ENCODE data around the gene KSR2.
"Not testable (repeated sequence)": the region's sequence is repeated elsewhere in the genome, so short reads cannot be mapped to it uniquely, and the experiment has no call there.

KSR2 gene

DNA sequence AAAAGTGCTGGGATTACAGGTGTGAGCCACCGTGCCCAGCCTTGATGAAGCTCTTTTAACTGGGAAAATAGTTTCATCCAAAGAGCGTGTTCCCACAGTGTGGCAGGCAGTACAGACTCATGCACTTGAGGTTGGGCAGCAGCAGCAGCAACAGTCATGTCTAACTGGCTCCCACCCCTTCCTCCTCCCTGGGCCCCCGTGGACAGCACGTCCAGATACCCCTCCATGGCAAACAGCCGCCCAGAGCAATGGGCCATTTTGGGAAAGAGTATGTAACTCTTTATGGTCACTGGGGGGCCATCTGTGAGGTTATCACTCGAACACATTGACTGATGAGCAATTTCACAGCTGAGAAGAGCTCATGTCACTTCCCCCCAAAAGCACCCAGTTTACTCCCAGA lies 328.3 kb downstream of the KSR2 start:
- Histone ChIP-seq H3K4me1 (ENCODE audit: control insufficient read depth in 2 of 2, insufficient read depth in 2 of 2, low read length in 2 of 2) (no peaks in the 10 kb centered on the region), H3K9me3 (ENCODE audit: control insufficient read depth in 2 of 2, low read length in 2 of 2) (no peaks in the 10 kb centered on the region), H3K27me3 (ENCODE audit: control insufficient read depth in 2 of 2, insufficient read depth in 2 of 2, low read length in 2 of 2) (no peaks in the 10 kb centered on the region), H3K36me3 (ENCODE audit: control insufficient read depth in 2 of 2, insufficient read depth in 2 of 2, low read length in 2 of 2) (no peaks in the 10 kb centered on the region), H3K9ac (ENCODE audit: low read depth in 1 of 2, low read length in 2 of 2) (no peak overlapping the region), H3K4me3 (ENCODE audit: low read length in 2 of 2) (no peak overlapping the region), H3K27ac (ENCODE audit: low read depth in 2 of 2, low read length in 2 of 2) (no peak overlapping the region)

DNA sequence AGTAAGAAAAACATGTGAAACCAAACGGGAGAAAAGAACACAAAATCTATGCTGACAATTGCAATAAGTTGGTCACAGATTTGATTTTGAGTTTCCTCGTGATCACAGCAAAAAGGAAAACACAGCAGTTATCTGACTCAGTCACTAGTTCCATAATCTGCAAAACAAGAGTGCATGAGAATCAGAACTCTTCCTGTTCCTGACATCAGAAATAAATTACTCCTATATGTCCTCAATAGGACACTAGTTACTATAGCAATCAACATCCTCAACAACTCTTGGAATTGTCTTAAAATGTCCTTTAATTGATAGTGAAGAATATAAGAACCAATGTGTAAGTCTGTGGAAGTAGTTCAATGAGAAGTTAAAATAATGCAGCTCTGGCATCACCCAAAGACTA lies 339.3 kb downstream of the KSR2 start:
- Histone ChIP-seq H3K4me3 (ENCODE audit: low read length in 2 of 2) (no peak overlapping the region), H3K9ac (ENCODE audit: low read depth in 1 of 2, low read length in 2 of 2) (no peak overlapping the region), H3K27ac (ENCODE audit: low read depth in 2 of 2, low read length in 2 of 2) (no peak overlapping the region), H3K27me3 (ENCODE audit: control insufficient read depth in 2 of 2, insufficient read depth in 2 of 2, low read length in 2 of 2) (no peaks in the 10 kb centered on the region), H3K9me3 (ENCODE audit: control insufficient read depth in 2 of 2, low read length in 2 of 2) (no peaks in the 10 kb centered on the region), H3K36me3 (ENCODE audit: control insufficient read depth in 2 of 2, insufficient read depth in 2 of 2, low read length in 2 of 2) (no peaks in the 10 kb centered on the region), H3K4me1 (ENCODE audit: control insufficient read depth in 2 of 2, insufficient read depth in 2 of 2, low read length in 2 of 2) (no peaks in the 10 kb centered on the region)

DNA sequence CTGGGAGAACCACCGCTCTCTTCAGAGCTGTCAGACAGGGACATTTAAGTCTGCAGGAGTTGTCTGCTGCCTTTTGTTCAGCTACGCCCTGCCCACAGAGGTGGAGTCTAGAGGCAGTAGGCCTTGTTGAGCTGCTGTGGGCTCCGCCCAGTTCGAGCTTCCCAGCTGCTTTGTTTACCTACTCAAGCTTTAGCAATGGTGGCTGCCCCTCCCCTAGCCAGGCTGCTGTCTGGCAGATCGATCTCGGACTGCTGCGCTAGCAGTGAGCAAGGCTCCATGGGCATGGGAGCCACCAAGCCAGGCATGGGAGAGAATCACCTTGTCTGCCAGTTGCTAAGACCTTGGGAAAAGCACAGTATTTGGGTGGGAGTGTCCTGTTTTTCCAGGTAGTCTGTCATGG lies 340.1 kb downstream of the KSR2 start:
- not testable (repeated sequence) for H3K4me1 ChIP-seq (ENCODE audit: control insufficient read depth in 2 of 2, insufficient read depth in 2 of 2, low read length in 2 of 2); H3K27ac ChIP-seq (ENCODE audit: low read depth in 2 of 2, low read length in 2 of 2); H3K4me3 ChIP-seq (ENCODE audit: low read length in 2 of 2); H3K9ac ChIP-seq (ENCODE audit: low read depth in 1 of 2, low read length in 2 of 2); H3K27me3 ChIP-seq (ENCODE audit: control insufficient read depth in 2 of 2, insufficient read depth in 2 of 2, low read length in 2 of 2); H3K36me3 ChIP-seq (ENCODE audit: control insufficient read depth in 2 of 2, insufficient read depth in 2 of 2, low read length in 2 of 2); H3K9me3 ChIP-seq (ENCODE audit: control insufficient read depth in 2 of 2, low read length in 2 of 2)

DNA sequence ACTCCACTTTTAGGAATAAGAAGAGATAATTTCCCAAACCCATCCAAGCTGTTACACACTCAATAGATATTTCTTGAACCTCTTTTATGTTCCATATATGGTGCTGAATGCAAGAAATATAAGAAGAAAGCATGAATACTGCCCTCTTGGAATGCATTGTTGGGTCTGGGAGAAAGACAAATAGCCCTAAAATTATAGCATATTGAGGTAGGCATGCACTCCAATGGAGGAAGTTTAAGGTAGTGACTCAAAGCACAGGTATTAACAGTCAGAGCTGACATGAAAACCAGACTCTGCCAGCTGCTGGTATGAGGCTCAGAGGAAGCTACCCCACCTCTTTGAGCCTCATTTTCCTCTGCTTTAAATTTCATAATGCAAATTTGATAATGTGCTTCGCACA lies 346.0 kb downstream of the KSR2 start:
- H3K4me3 ChIP-seq (ENCODE audit: low read length in 2 of 2) = no peak overlapping the region

DNA sequence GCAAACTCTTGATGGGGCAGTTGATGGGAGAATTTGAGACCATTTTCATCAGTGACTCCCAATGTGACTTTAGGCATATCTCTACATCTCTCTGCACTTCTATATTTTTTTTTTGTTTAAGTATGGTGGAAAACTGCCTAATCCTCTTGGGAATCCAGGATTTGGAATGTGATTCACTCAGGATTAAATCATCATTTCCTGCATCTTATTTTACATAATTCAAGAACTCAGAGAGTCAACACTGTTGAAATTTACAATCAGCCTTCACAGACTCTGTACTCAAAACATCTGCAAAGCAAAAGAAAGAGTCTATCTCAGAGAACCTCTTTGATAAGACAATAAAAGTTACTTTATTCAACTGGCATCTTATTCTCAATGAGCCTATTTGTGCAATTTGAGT lies 346.7 kb downstream of the KSR2 start:
- H3K4me3 ChIP-seq (ENCODE audit: low read length in 2 of 2) = no peak overlapping the region
- no peaks in the 10 kb centered on the region for H3K36me3 ChIP-seq (ENCODE audit: control insufficient read depth in 2 of 2, insufficient read depth in 2 of 2, low read length in 2 of 2)
- no peaks in the 10 kb centered on the region for H3K27me3 ChIP-seq (ENCODE audit: control insufficient read depth in 2 of 2, insufficient read depth in 2 of 2, low read length in 2 of 2)
- no peaks in the 10 kb centered on the region for H3K4me1 ChIP-seq (ENCODE audit: control insufficient read depth in 2 of 2, insufficient read depth in 2 of 2, low read length in 2 of 2)
- no peaks in the 10 kb centered on the region for H3K9me3 ChIP-seq (ENCODE audit: control insufficient read depth in 2 of 2, low read length in 2 of 2)
- H3K27ac ChIP-seq (ENCODE audit: low read depth in 2 of 2, low read length in 2 of 2) = no peak overlapping the region
- H3K9ac ChIP-seq (ENCODE audit: low read depth in 1 of 2, low read length in 2 of 2) = no peak overlapping the region

More for the DNA sequence above, 346.0 kb downstream of the KSR2 start:
- H3K27me3 ChIP-seq (ENCODE audit: control insufficient read depth in 2 of 2, insufficient read depth in 2 of 2, low read length in 2 of 2) = no peaks in the 10 kb centered on the region
- H3K27ac ChIP-seq (ENCODE audit: low read depth in 2 of 2, low read length in 2 of 2) = no peak overlapping the region
- no peaks in the 10 kb centered on the region for H3K9me3 ChIP-seq (ENCODE audit: control insufficient read depth in 2 of 2, low read length in 2 of 2)
- no peaks in the 10 kb centered on the region for H3K36me3 ChIP-seq (ENCODE audit: control insufficient read depth in 2 of 2, insufficient read depth in 2 of 2, low read length in 2 of 2)
- H3K9ac ChIP-seq (ENCODE audit: low read depth in 1 of 2, low read length in 2 of 2) = no peak overlapping the region
- no peaks in the 10 kb centered on the region for H3K4me1 ChIP-seq (ENCODE audit: control insufficient read depth in 2 of 2, insufficient read depth in 2 of 2, low read length in 2 of 2)

DNA sequence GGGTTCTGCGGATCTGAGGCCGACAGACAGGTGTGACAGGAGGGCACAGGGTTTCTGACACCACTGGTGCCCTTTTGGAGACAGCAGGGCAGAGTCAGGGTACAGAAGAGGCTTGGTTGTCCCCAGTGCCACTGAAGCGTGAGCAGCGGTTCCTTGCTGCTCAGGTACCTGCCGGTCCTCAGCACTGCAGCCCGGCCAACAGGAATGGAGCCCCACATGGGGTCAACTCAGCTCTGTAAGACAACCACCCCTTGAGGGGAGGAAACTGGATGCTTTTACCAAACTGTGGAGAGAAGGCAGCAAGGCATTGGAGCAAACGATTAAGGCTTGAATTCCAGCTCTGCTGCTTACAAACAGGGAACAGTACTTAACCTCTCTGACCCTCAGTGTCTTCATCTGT lies 361.0 kb downstream of the KSR2 start:
- H3K4me3 ChIP-seq (ENCODE audit: low read length in 2 of 2) = no peak overlapping the region
- no peaks in the 10 kb centered on the region for H3K36me3 ChIP-seq (ENCODE audit: control insufficient read depth in 2 of 2, insufficient read depth in 2 of 2, low read length in 2 of 2)
- H3K9me3 ChIP-seq (ENCODE audit: control insufficient read depth in 2 of 2, low read length in 2 of 2) = no peaks in the 10 kb centered on the region
- peaks cover 0 to 4% of the 10 kb centered on the region in 2 donors for H3K27me3 ChIP-seq (ENCODE audit: control insufficient read depth in 2 of 2, insufficient read depth in 2 of 2, low read length in 2 of 2)
- H3K9ac ChIP-seq (ENCODE audit: low read depth in 1 of 2, low read length in 2 of 2) = no peak overlapping the region
- H3K27ac ChIP-seq (ENCODE audit: low read depth in 2 of 2, low read length in 2 of 2) = no peak overlapping the region
- H3K4me1 ChIP-seq (ENCODE audit: control insufficient read depth in 2 of 2, insufficient read depth in 2 of 2, low read length in 2 of 2) = no peaks in the 10 kb centered on the region

DNA sequence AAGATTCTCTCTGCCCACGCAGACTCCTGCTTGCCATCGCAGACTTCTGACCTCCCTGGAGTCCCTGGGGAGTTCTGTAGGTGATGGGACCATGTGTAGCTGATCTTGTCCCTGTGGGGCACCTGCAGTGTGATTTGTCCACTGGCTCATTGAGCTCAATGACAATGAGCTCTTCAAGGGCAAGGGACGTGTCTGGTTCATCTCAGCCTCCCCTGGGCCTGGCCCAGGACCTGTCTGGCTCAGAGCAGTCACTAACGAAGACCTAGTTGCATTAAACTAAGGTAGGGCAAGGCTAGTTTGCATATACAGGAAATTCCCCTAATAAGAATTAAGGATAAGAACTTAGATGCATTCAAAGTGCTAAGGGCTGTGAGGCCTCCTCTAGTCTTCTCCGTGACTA lies 361.8 kb downstream of the KSR2 start:
- Histone ChIP-seq H3K4me1 (ENCODE audit: control insufficient read depth in 2 of 2, insufficient read depth in 2 of 2, low read length in 2 of 2) (no peaks in the 10 kb centered on the region), H3K4me3 (ENCODE audit: low read length in 2 of 2) (no peak overlapping the region), H3K27ac (ENCODE audit: low read depth in 2 of 2, low read length in 2 of 2) (no peak overlapping the region), H3K27me3 (ENCODE audit: control insufficient read depth in 2 of 2, insufficient read depth in 2 of 2, low read length in 2 of 2) (peaks cover 0 to 4% of the 10 kb centered on the region in 2 donors), H3K9me3 (ENCODE audit: control insufficient read depth in 2 of 2, low read length in 2 of 2) (no peaks in the 10 kb centered on the region), H3K36me3 (ENCODE audit: control insufficient read depth in 2 of 2, insufficient read depth in 2 of 2, low read length in 2 of 2) (no peaks in the 10 kb centered on the region), H3K9ac (ENCODE audit: low read depth in 1 of 2, low read length in 2 of 2) (no peak overlapping the region)

DNA sequence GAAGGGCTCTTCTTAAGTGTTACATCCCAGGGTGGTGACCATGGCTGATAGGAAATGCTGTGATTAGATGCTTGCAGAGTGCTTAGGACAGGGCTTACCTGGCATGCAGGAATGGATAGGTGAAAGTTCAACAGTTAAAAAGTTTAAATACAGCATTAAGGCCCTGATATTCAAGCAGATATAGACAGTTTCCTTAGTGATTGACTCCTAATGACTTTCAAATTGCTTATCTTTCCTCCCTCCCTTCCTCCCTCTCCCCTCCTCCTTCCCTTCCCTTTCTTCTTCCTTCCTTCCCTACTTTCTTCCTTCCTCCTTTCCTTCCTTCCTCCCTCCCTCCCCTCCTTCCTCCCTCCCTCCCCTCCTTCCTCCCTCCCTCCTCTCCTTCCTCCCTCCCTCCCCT lies 362.8 kb downstream of the KSR2 start:
- H3K36me3 ChIP-seq (ENCODE audit: control insufficient read depth in 2 of 2, insufficient read depth in 2 of 2, low read length in 2 of 2) = no peaks in the 10 kb centered on the region
- no peak overlapping the region for H3K27ac ChIP-seq (ENCODE audit: low read depth in 2 of 2, low read length in 2 of 2)
- H3K9ac ChIP-seq (ENCODE audit: low read depth in 1 of 2, low read length in 2 of 2) = no peak overlapping the region
- H3K27me3 ChIP-seq (ENCODE audit: control insufficient read depth in 2 of 2, insufficient read depth in 2 of 2, low read length in 2 of 2) = peaks cover 0 to 4% of the 10 kb centered on the region in 2 donors
- no peak overlapping the region for H3K4me3 ChIP-seq (ENCODE audit: low read length in 2 of 2)
- no peaks in the 10 kb centered on the region for H3K4me1 ChIP-seq (ENCODE audit: control insufficient read depth in 2 of 2, insufficient read depth in 2 of 2, low read length in 2 of 2)
- no peaks in the 10 kb centered on the region for H3K9me3 ChIP-seq (ENCODE audit: control insufficient read depth in 2 of 2, low read length in 2 of 2)

DNA sequence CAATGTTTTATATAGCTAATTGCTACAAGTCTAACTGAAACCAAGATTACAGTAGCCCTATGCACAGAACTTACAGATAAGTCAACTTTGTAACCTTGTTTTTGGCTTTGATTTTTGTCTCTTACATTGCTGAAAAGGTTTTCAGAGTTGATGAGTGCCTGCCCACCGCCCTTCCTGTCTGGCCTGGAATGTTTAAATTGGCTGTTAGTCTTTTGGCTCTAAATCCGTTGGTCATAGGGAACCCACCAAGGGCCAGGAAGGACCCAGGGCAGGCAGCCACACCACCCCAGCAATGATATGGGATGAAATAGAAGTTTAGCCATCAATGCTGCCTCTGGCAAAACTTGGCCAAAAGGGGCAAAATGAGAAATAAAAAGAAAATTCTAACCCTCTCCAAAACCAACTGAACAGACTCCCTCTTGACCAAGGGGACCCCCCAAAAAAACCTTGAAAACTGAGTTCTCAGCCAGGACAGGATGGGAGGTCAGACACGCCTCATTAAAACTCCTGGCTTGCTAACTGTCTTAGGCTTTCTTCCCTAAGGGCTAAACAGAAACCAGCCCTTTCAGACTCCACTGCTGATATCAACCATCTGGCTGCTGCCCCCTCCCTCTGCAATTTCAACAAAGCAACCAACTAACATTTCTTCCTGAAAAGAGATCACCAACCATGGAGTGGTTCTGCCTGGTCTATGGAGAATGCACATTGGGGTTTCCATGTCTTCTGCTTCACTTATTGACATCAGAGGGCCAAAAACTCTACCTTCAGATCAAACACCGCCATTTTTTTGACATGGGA lies 365.3 kb downstream of the KSR2 start:
- Histone ChIP-seq H3K36me3 (ENCODE audit: control insufficient read depth in 2 of 2, insufficient read depth in 2 of 2, low read length in 2 of 2) (no peaks in the 10 kb centered on the region), H3K4me1 (ENCODE audit: control insufficient read depth in 2 of 2, insufficient read depth in 2 of 2, low read length in 2 of 2) (no peaks in the 10 kb centered on the region), H3K27me3 (ENCODE audit: control insufficient read depth in 2 of 2, insufficient read depth in 2 of 2, low read length in 2 of 2) (peaks cover 0 to 4% of the 10 kb centered on the region in 2 donors), H3K9ac (ENCODE audit: low read depth in 1 of 2, low read length in 2 of 2) (no peak overlapping the region), H3K9me3 (ENCODE audit: control insufficient read depth in 2 of 2, low read length in 2 of 2) (no peaks in the 10 kb centered on the region), H3K4me3 (ENCODE audit: low read length in 2 of 2) (no peak overlapping the region), H3K27ac (ENCODE audit: low read depth in 2 of 2, low read length in 2 of 2) (no peak overlapping the region)

DNA sequence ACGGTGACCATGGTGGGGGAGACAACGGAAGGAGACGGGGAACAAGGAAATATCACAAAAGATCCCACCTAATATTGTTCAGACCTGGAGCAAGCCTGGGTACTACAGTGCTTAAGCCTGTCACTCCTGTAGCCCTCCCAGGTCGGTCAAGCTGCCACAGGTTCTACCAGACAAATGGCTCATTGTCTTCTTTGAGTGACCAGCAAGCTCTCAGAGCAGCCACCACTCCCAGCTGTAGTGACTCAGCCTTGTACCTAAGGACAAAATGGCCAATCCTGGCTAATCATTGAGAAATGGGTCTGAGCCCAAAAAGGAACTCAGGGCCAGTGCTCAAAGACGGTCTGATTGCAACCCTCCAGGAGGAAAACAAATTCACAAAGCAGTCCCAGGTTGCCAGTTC lies 368.9 kb downstream of the KSR2 start:
- H3K4me3 ChIP-seq (ENCODE audit: low read length in 2 of 2) = no peak overlapping the region
- no peaks in the 10 kb centered on the region for H3K36me3 ChIP-seq (ENCODE audit: control insufficient read depth in 2 of 2, insufficient read depth in 2 of 2, low read length in 2 of 2)
- H3K27ac ChIP-seq (ENCODE audit: low read depth in 2 of 2, low read length in 2 of 2) = no peak overlapping the region
- peaks cover 0 to 2% of the 10 kb centered on the region in 2 donors for H3K27me3 ChIP-seq (ENCODE audit: control insufficient read depth in 2 of 2, insufficient read depth in 2 of 2, low read length in 2 of 2)
- no peaks in the 10 kb centered on the region for H3K4me1 ChIP-seq (ENCODE audit: control insufficient read depth in 2 of 2, insufficient read depth in 2 of 2, low read length in 2 of 2)
- H3K9ac ChIP-seq (ENCODE audit: low read depth in 1 of 2, low read length in 2 of 2) = no peak overlapping the region
- H3K9me3 ChIP-seq (ENCODE audit: control insufficient read depth in 2 of 2, low read length in 2 of 2) = no peaks in the 10 kb centered on the region

All from mucosa of rectum (tissue), 2 donors.